Panc1 (cell line): Measurements from ENCODE around the gene KCNN3. TPM values are rescaled to one million over a fixed set of nuclear protein-coding genes. Genes with fewer than 3 reads are reported as not detected.

Source experiments
- ATAC-seq: fragments of 200-7000 bp; cut with Tn5 transposase; 2 replicates; pipeline ENCODE4 v1.9.1; 2020; ENCODE audit warnings: mild to moderate bottlenecking, moderate library complexity
- BruUV-seq: library from RNA; stranded (reverse); fragments of 400-500 nt; replicated peaks from 2 replicates; lab custom pipeline; 2021; lab: Mats Ljungman, UMichigan
- CTCF ChIA-PET: fragments of 300-600 bp; sonication (Branson Sonifier 250); formaldehyde crosslinking; loops from one replicate; lab custom pipeline; 2022; ENCODE audit warnings: antibody characterized with exemption; lab: Charles Lee
- POLR2A ChIA-PET: fragments of 300-600 bp; sonication (Branson Sonifier 250); formaldehyde crosslinking; loops from one replicate; lab custom pipeline; 2022; ENCODE audit warnings: antibody characterized with exemption; lab: Charles Lee
- DNase-seq: peaks from one replicate; pipeline ENCODE4 v3.0.0-alpha.2; 2010; ENCODE audit warnings: low read depth, low spot score
- H3K27ac ChIP-seq: 2 replicates; pipeline ENCODE4 v1.5.1; 2011; ENCODE audit warnings: mild to moderate bottlenecking, low read length, inconsistent platforms
- H3K27me3 ChIP-seq: fragments of 200-500 bp; sonication (Bioruptor generic); 2 replicates; pipeline ENCODE4 v1.6.0; 2014; ENCODE audit warnings: low read length, inconsistent platforms; ENCODE audit not compliant: control insufficient read depth, insufficient read depth
- H3K36me3 ChIP-seq: fragments of 200-500 bp; sonication (Bioruptor generic); 2 replicates; pipeline ENCODE4 v1.5.1; 2014; ENCODE audit warnings: inconsistent platforms, mild to moderate bottlenecking, low read length, moderate library complexity; ENCODE audit not compliant: control insufficient read depth, insufficient read depth
- H3K4me1 ChIP-seq: 2 replicates; pipeline ENCODE4 v1.5.1; 2011; ENCODE audit warnings: inconsistent platforms, mild to moderate bottlenecking, low read length, moderate library complexity; ENCODE audit not compliant: control insufficient read depth, insufficient read depth
- H3K4me3 ChIP-seq, 2 experiments: 2 replicates each; pipeline ENCODE4 v1.5.1; 2011 to 2012; ENCODE audit warnings: low read depth in 2 of 2, low read length in 2 of 2, mild to moderate bottlenecking in 2 of 2, inconsistent platforms in 1 of 2, moderate library complexity in 1 of 2
- H3K9me3 ChIP-seq: fragments of 200-500 bp; sonication (Bioruptor generic); 2 replicates; pipeline ENCODE4 v1.5.1; 2014; ENCODE audit warnings: low read depth, mild to moderate bottlenecking, inconsistent platforms, low read length, moderate library complexity; ENCODE audit not compliant: control insufficient read depth, insufficient read depth
- POLR2AphosphoS5 ChIP-seq: IDR thresholded peaks from 2 replicates; pipeline ENCODE4 v1.6.1; 2012; ENCODE audit warnings: mild to moderate bottlenecking, low read depth, low read length, moderate library complexity
- SIN3A ChIP-seq: IDR thresholded peaks from 2 replicates; pipeline ENCODE4 v1.6.1; 2012; ENCODE audit warnings: low read depth, mild to moderate bottlenecking, low read length, moderate library complexity, borderline replicate concordance; ENCODE audit not compliant: insufficient read depth
- TCF7L2 ChIP-seq: IDR thresholded peaks from 2 replicates; pipeline ENCODE4 v1.6.1; 2011; ENCODE audit warnings: mild to moderate bottlenecking, low read depth, low read length, inconsistent platforms
- in situ Hi-C: cut with HindIII; loops from 2 replicates; pipeline ENCODE4 v1.10.0; 2016; ENCODE audit warnings: low sequenced_read_pairs, low pct_unique_long_range_greater_than_20kb
- intact Hi-C: fragments of 100-400 bp; cut with micrococcal nuclease; formaldehyde crosslinking; loops from one replicate; pipeline ENCODE4 v1.10.0; 2022; ENCODE audit not compliant: unreplicated experiment
- total RNA-seq: library from RNA; stranded (reverse); gene quantifications from one replicate; pipeline ENCODE4 v1.2.1, GENCODE V29; 2021; ENCODE audit not compliant: unreplicated experiment
- TF ChIP-seq, protein P1 (sequence below): fragments of 450-650 bp; IDR thresholded peaks from 2 replicates; pipeline ENCODE4 v1.5.1; 2017; ENCODE audit warnings: mild to moderate bottlenecking
- TF ChIP-seq, protein P2 (sequence below), 2 experiments: IDR thresholded peaks; 2 replicates each; pipeline ENCODE4 v1.6.1; 2011 to 2012; ENCODE audit warnings: low read depth in 2 of 2, control low read depth in 1 of 2, low read length in 1 of 2, mild to moderate bottlenecking in 1 of 2, moderate library complexity in 1 of 2; ENCODE audit not compliant: insufficient read depth in 1 of 2

KCNN3 gene
- total RNA-seq, 1 experiment from 2014 or later = 0.05 TPM

DNA sequence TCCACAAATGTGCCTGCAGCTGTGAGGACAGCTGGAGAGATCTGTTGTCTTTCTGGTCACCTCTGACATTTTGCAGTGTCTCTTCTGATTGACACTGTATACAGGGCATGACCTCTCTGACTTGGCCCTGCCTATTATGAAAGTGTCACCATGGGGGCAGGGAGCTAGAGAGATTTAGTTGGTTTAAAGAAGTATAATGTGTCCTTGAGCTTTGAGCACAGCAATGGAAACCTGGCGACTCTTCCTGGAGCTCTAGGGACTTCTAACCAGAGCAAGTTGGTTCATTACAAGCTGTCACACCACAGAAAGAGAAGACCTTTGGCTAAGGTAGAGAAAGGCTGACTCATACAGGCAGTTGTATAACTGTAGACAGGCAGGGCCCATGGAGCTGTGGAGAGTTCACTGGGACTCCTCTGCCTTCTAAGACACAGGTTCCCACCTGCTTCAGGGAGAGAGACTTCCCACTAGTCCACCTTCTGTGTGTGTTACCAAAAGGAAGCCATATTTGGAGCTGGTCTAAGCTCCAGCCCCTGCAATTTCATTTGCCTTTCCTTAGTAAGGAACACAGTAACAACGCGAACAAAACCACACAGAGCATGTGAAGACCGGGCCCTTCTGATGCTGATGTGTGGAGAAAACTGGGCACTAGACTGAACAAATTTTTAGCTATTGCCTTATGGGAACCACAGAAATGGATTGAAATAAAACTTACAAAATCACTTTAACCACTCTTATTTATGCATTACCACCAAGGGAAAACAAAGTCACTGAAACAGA is 171.6 kb downstream of the KCNN3 start:
- intact Hi-C loops (no loop called here), in situ Hi-C loops (no loop called here)
- CTCF ChIA-PET = no interaction called here
- BruUV-seq = no TSS peak
- POLR2A ChIA-PET = interaction anchor here (0.6 kb wide), 1 partner anchor 83 kb away, joined by 3 read pairs; no protein-coding TSS in a partner anchor
- Histone ChIP-seq H3K36me3 (no peaks in the 10 kb centered on the region), H3K9me3 (no peaks in the 10 kb centered on the region), H3K4me3 (no peak overlapping the region), H3K27ac (no peak overlapping the region), H3K4me1 (no peaks in the 10 kb centered on the region), H3K27me3 (peaks cover 6% of the 10 kb centered on the region; the same call in 1 of the 2 replicates)
- TF ChIP-seq, protein P1, sequence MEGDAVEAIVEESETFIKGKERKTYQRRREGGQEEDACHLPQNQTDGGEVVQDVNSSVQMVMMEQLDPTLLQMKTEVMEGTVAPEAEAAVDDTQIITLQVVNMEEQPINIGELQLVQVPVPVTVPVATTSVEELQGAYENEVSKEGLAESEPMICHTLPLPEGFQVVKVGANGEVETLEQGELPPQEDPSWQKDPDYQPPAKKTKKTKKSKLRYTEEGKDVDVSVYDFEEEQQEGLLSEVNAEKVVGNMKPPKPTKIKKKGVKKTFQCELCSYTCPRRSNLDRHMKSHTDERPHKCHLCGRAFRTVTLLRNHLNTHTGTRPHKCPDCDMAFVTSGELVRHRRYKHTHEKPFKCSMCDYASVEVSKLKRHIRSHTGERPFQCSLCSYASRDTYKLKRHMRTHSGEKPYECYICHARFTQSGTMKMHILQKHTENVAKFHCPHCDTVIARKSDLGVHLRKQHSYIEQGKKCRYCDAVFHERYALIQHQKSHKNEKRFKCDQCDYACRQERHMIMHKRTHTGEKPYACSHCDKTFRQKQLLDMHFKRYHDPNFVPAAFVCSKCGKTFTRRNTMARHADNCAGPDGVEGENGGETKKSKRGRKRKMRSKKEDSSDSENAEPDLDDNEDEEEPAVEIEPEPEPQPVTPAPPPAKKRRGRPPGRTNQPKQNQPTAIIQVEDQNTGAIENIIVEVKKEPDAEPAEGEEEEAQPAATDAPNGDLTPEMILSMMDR = no peak
- TF ChIP-seq SIN3A (no peak), TCF7L2 (no peak), POLR2AphosphoS5 (no peak)
- TF ChIP-seq, protein P2, sequence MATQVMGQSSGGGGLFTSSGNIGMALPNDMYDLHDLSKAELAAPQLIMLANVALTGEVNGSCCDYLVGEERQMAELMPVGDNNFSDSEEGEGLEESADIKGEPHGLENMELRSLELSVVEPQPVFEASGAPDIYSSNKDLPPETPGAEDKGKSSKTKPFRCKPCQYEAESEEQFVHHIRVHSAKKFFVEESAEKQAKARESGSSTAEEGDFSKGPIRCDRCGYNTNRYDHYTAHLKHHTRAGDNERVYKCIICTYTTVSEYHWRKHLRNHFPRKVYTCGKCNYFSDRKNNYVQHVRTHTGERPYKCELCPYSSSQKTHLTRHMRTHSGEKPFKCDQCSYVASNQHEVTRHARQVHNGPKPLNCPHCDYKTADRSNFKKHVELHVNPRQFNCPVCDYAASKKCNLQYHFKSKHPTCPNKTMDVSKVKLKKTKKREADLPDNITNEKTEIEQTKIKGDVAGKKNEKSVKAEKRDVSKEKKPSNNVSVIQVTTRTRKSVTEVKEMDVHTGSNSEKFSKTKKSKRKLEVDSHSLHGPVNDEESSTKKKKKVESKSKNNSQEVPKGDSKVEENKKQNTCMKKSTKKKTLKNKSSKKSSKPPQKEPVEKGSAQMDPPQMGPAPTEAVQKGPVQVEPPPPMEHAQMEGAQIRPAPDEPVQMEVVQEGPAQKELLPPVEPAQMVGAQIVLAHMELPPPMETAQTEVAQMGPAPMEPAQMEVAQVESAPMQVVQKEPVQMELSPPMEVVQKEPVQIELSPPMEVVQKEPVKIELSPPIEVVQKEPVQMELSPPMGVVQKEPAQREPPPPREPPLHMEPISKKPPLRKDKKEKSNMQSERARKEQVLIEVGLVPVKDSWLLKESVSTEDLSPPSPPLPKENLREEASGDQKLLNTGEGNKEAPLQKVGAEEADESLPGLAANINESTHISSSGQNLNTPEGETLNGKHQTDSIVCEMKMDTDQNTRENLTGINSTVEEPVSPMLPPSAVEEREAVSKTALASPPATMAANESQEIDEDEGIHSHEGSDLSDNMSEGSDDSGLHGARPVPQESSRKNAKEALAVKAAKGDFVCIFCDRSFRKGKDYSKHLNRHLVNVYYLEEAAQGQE (IDR thresholded peaks at IDR 0.05; ENCODE audit: insufficient read depth in 1 of 2, low read depth in 2 of 2, low read length in 1 of 2) = no peak
- ATAC-seq (no peak), DNase-seq (no peak)

DNA sequence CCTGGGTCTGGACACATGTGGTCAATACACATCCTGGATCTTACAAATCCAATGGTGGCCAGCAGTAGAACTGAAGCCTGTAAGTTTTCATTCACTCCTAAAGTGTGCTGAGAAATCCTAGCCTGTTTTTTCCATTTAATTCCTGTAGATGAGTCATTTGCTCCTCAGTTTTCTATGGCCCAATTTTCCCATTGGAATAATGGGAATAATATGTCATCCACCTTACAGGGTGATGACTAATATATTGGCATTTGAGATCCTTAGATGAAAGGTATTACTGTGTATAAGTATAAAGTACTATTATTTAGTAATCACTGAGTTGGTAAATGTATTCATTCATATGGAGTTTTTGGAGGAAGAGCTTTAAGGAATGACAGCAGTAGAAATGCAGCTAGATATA is 172.4 kb downstream of the KCNN3 start:
- H3K9me3 ChIP-seq = no peaks in the 10 kb centered on the region
- ATAC-seq = no peak
- H3K36me3 ChIP-seq = no peaks in the 10 kb centered on the region
- BruUV-seq = no TSS peak
- DNase-seq = no peak
- in situ Hi-C loops = no loop called here
- H3K4me3 ChIP-seq = no peak overlapping the region
- peaks cover 7% of the 10 kb centered on the region; the same call in 1 of the 2 replicates for H3K27me3 ChIP-seq
- ChIA-PET CTCF (no interaction called here), POLR2A (interaction anchor here (0.6 kb wide), 1 partner anchor 83 kb away, joined by 3 read pairs; no protein-coding TSS in a partner anchor)
- H3K4me1 ChIP-seq = no peaks in the 10 kb centered on the region
- TF ChIP-seq, protein P2 (IDR thresholded peaks at IDR 0.05; ENCODE audit: insufficient read depth in 1 of 2, low read depth in 2 of 2, low read length in 1 of 2) = no peak
- TF ChIP-seq TCF7L2 (no peak), POLR2AphosphoS5 (no peak), SIN3A (no peak)
- TF ChIP-seq, protein P1 = no peak
- no peak overlapping the region for H3K27ac ChIP-seq
- intact Hi-C loops = no loop called here
